Iris pigment epithelial cell (primary cell): ENCODE data around the gene ASIC1.
"Not testable (repeated sequence)": the region's sequence is repeated elsewhere in the genome, so short reads cannot be mapped to it uniquely, and the experiment has no call there.

Experiments
- DNase-seq: peaks from one replicate; pipeline ENCODE4 v3.0.0-alpha.2; 2011; ENCODE audit warnings: low read depth

ASIC1 gene

DNA sequence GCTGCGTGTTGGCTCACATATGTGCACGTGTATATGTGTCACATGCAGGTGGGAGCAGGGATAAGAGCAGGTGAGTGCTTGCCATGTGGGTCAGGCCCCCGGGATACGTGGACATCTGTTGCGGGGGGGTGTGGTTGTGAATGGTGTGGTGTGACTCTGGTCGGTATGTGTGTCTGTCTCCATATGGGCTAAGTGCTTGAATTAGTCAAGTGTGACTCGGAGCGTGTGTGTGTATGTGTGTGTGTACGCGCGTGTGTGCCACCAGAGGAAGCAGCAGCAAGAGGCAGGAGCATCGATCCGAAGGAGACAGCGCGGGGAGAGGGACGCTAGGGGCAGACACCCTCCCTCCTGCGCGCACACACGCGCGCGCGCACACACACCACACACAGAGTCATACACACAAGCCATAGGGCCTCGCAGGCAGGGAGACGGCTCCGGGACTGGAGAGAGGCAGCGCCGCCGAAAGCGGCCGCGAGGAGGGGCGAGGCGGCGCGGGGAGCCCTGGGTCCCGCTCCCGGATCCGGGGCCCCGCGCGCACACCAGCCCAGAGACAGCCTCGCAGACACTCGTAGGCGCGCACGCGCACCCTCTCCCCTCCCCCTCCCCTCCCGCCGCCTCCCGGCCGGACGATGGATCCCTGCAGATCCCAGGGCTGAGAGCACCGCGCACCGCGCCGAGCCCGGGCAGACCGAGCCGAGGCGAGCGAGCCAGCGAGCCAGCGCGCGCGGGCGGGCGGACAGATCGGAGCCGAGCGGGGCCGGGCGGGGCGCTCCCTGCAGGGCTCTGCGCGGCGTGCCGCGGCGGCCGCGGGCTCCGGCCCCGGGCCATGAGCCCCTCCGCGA, at the start of gene ASIC1:
Gene ASIC1, plus strand, starts transcription at position 597 of the 842 bp plus-strand sequence. CDS start 1,171 bp downstream, outside the sequence.
- DNase-seq: peak; percentile 70

DNA sequence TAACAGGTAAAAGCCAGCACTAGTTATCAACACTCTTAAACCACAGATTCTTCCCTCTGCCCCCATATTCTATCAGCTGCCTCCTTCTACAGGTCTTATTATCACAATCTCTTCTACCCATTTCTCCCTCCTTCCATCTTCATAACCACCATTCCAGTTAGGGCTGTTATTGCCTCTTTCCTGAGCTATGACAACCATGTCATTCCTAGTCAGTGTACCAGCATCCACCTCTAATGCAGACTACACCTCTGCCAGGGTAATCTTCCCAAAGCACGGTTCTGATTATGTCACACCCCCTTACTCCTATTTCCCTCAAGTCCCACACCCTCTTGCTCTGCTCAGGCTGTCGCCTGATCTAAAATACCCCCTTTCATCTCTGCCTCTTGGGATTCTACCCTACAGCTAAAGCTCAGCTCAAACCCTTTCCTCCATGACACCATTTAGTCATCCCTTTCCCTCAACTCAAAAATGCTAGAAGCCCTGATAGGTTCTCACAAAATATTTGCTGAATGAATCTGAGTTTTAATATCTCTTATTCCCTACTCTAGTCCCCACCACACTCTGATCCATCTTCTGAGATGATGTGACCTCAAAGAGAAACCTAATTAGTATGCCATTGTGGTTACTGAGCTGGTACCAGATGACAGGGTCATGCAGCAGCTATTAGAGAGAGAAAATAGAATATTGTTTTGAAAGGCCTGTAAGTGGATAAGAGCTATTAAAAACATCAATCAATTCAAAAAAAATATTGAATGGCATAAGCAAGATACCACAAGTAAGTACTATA, 43.8 kb upstream of the ASIC1 start:
- no peak for DNase-seq

DNA sequence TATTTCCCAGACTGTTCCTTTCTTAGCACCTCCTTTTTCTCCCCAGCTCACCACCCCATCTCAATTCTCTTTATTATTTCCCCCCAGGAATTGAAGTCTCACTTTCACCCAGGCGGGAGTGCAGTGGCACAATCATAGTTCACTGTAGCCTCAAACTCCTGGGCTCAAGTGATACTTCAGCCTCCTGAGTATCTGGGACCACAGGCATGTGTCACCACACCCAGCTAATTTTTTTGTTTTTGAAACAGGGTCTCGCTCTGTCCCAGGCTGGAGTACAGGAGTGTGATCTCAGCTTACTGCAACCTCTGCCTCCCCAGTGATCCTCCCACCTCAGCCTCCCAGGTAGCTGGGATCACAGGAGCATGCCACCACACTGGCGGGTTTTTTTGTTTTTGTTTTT, 43.1 kb upstream of the ASIC1 start:
- no peak for DNase-seq

DNA sequence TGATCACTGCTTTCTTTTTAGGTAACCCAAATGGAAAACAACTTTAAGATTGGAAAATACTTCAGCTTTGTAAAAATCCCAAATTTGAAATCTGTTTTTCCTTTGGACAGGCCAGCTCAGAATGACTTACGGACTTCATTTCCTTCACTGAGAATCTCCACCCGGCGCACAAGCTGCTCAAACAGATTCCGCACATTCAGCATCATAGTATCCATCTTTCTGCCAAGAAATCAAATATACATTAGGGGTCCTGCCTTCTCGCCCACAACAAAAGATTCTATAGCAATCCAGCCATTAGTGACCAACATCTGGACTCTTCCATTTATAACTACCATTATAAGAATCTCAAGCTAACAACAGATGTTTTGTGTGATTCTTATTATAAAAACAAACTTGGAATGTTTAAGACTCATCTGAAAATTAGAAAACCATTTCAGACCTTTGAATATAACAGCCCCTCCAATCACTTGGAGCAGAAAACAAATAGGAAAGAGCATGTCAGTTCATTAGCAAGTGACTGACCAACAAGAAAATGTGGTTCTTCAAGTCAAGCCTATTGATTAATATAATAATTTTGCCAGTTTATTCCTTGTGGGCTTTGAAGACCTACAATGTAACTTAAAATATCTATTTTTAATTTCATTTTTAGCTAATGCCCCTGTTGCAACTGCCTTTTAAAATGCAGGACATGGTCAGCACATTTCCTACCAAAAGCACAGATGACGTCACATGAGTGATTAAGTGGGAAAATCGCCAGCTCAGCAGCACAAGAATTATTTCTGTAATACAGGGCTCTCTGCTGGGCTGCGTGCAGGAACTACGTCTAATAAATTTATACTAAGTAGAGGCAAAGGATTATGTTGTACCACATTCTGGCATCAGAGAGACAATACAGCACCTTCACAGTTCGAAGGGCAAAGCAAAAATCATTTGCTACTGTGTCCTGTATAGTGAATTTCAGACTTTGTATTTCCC, 40.6 kb upstream of the ASIC1 start:
- peak; percentile 94 for DNase-seq

DNA sequence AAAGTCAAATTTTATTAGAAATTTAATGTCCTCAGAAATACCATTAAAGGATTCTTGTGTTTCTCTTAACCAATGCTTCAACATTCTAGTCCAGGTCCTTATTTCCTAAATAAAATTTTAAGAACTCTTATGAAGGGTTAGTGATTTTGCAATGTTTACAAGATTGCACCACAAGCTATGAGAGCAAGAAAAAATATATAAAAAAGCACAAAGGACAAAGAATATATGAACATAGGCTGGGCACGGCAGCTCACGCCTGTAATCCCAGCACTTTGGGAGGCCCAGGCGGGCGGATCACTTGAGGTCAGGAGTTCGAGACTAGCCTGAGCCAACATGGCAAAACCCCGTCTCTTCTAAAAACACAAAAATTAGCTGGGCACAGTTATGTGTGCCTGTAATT, 39.8 kb upstream of the ASIC1 start:
- peak; percentile 80 for DNase-seq

DNA sequence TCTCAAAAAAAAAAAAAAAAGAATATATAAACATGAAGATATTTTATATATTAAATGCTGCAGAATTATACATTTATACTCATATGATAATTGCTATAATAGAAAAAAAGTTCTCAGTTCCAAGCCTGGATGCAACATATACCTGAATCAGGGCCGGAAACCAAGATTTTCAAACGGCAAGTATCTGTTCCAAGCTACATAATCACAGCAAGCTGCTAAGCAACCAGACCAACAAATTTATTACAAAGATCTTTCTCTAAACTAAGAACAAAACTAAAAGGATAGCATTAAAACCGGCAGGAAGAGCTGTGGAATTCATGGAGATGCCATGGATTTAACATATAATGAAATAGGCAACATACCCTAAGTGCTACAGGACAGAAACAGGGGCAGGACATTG, 39.2 kb upstream of the ASIC1 start:
- DNase-seq: no peak

DNA sequence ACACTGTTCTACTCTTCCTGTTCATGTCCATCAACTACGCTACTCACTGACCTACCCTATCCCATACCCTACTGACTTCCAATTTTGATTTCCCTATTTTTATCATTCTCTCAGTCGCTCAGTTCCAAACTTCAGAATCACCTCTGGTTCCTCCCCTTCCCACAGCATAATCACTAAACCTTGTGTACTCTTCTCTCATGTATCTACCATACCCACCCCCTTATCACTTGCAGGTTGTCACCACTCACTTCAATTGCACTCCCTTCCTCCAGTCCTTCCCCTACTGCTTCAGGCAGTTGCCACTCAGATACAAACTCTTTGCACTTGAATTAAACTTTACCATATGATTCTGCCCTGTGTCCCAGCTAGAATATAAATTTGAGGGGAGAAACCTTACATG, 38.4 kb upstream of the ASIC1 start:
- no peak for DNase-seq

DNA sequence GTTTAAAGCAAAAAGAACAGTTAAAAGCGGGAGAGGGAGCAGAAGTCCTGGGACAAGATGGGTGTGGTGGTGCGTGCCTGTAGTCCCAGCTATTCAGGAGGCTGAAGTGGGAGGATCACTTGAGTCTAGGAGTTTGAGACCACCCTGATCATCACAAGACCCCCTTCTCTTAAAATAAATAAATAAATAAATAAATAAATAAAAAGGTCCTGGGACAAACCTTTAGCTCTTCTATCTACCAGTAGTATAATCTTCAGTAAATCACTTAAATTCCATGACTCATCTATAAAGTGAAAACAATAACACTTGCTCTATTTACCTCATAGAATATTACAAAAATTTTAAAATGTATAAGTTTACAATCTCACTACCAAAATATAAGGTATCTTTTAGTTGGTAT, 37.9 kb upstream of the ASIC1 start:
- DNase-seq: no peak

DNA sequence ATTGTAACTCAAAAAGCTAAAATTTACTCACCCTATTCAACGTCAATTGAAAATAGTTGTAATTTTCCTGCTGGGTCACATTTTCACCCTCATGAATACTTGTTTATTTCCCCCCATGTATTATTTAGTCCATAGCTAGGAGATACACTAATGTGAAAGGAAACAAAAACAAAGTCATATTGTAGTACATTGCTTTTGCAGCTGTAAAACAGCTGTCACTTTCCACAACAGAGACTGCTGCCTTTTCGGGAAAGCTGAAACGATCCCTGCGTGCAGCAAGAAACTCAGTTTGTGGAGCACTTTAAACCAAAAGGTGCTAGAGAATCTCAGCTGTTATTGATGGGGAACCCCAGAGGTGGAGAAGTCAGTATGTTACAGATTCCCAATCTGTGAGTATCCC, 36.4 kb upstream of the ASIC1 start:
- DNase-seq: no peak

DNA sequence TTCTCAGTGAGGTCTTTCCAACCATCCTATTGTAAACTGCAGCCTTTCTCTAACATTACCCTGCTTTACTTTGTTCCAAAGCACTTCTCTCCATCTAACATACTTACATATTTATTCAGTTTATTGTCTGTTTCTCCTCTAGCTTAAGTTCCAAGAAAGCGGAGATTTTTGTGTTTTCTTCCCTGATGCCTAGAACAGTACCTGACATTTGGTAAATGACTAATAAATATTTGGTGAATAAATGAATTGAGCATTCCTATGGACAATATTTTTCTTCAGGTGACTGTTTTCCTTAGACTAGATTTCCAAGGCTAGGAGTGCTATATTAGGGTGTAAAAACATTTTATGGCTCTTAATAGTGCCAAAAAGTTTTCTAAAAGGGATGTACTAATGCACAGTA, 34.5 kb upstream of the ASIC1 start:
- no peak for DNase-seq

DNA sequence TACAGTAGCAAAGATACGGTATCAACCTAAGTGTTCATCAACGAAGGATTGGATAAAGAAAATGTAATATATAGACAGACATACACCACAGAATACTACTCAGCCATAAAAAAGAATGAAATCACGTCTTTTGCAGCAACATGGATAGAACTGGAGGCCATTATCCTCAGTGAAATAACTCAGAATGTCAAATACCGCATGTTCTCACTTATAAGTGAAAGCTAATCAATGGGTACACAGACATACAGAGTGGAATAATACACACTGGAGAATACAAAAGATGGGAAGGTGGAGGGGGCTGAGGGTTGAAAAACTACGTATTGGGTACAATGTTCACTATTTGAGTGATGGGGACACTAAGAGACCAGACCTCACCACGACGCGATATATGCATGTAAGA, 33.2 kb upstream of the ASIC1 start:
- DNase-seq: no peak

DNA sequence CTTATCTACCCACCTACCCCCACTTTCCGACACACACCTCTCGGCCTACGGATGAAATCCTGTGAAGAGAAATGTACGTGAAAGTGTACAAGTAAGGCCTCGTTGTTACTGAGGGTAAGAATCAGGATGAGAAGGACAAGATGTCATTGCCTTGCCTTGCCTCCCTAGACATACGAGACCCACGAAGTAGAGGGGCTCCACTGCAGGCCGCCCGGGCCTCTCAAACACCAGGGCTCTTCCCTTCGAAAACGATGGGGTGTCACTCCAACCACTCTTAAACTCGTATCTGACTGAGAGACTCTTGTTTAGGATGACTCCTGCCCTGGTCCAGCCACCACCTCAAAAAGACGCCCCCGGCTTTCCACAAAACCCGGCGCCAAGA, 32.6 kb upstream of the ASIC1 start:
- peak; percentile 10 for DNase-seq

DNA sequence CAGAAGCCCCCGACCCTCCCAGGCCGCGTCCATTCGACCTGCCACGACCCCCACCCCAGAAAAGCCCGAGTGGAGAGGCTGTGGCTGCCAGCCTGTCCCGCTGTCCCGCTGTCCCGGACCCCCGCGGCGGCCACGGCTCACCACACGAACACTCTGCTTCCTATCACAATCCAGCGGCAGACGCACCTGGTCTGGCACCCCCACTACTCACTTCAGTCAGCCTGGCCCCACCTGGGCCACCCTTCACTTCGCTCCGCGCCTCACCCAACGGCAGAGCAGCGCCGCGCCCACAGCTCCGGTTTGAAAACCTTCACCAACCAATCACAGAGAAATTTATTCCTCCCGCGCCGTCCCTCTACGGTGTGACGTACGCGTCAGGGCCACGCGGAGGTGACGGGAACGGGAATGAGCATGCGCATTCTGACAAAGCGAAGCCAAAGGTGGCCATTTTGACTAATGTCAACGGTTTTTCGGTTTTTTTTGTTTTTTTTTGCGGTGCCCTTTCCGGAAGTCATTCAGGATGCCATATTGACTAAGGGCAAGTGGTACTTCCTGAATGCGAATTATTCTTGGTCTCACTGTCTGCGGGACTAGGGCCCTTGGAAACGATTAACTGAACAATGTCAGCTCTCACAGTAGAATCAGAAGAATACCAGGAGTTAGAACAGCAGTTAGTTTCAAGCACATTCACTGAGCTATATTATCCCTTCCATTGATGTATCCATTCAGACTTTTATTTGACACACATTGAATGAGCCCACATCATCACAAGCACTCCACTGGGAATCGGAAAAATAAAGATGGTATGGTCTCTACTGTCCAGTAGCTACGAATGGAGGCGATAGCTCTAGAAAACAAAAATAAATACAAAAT, 32.0 kb upstream of the ASIC1 start, which contains the start of gene RACGAP1:
Gene RACGAP1, minus strand, starts transcription at position 308 of the 873 bp plus-strand sequence. CDS start 8,779 bp downstream, outside the sequence.
- peak; percentile 97 for DNase-seq

DNA sequence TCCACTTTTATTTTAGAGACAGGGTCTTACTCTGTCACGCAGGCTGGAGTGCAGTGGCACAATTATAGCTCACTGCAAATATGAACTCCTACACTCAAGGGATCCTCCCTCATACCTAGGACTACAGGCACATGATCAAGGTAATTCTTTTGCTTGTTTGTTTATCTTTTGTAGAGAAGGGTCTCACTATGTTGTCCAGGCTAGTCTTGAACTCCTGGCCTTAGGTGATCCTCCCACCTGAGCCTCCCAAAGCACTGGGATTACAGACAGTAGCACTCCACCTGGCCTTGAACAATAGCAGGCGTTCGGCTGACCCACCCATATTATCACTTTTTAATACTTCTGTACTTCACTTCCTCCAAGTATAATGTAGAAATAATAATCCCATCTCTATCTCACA, 30.7 kb upstream of the ASIC1 start:
- no peak for DNase-seq

DNA sequence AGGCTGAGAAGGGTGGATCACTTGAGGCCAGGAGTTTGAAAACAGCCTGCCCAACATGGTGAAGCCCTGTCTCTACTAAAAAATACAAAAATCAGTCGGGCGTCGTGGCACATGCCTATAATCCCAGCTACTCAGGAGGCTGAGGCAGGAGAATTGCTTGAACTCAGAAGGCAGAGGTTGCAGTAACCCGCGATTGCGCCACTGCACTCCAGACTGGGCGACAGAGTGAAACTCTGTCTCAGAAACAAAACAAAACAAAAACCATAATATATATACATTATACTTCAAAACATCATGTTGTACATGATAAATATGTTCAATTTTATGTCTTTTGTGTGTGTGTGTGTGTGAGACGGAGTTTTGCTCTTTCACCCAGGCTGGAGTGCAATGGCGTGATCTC, 26.9 kb upstream of the ASIC1 start:
- DNase-seq: not testable (repeated sequence)

DNA sequence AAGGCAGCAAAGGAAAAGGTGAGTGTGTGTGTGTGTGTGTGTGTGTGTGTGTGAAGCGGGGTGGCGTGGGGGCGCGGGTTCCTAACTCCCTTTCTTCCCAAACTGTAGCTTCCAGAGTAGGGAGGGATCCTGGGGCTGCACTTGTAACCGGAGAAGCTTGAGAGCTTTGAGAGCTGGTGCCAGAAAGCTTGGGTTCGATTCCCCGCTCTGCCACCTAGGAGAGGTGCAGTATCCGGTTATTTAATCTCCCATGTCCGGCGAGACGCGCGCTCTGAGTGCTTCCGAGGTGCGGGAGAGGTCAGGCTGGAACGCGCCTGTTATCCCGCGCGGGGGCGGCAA, 24.9 kb upstream of the ASIC1 start:
- DNase-seq: no peak

DNA sequence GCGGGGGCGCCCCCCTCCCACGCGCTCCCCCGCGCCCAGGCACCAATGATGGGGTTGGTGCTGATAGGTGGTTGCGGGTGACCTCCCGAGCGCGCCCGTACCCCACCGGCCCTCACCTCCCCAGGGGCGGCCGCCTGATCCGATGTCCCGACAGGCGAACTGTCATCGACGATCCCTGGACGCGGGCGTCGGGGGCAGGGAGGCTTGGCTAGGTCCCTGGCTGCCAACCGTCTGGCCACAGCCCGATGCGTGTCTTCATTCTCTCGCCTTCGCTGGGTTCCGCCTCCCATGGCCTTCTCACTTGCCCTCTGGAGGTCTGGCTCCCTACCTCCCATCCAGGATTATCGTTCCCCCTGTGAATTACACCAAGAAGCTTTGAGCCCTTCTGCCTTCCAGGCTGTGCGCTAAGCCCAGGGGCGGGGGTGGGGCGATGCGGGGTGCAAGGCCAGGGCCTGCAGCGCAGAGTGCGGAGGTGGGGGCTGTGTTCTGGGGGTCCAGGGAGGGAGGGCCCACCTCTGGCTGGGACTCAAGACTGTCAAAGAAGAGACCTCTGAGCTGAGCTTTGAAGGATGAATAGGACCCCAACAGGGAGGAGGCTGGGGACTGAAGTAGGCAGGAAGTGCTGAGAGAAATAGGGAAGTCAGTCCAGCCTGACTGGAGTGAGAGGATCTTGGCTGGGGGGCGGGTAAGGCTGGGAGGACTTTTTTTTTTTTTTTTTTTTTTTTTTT, 24.4 kb upstream of the ASIC1 start:
- no peak for DNase-seq

DNA sequence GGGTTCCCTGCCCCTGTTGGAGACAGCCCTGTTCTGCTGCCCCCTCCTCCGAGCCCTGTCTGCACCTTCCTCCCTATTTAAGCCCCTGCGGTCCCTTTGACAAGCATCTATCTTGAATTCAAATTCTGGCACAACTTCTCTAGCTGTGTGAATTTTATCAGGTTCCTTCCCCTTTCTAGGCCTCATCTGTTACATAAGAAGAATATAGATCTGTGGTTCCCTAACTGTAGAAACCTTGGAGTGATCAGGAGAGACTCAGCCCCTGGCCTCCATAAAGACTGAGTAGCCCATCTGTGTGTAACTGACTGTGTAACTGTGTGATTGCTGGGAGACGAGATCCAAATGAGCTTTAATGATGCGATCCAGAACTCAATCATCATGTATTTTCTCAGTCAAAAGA, 19.1 kb upstream of the ASIC1 start:
- no peak for DNase-seq

DNA sequence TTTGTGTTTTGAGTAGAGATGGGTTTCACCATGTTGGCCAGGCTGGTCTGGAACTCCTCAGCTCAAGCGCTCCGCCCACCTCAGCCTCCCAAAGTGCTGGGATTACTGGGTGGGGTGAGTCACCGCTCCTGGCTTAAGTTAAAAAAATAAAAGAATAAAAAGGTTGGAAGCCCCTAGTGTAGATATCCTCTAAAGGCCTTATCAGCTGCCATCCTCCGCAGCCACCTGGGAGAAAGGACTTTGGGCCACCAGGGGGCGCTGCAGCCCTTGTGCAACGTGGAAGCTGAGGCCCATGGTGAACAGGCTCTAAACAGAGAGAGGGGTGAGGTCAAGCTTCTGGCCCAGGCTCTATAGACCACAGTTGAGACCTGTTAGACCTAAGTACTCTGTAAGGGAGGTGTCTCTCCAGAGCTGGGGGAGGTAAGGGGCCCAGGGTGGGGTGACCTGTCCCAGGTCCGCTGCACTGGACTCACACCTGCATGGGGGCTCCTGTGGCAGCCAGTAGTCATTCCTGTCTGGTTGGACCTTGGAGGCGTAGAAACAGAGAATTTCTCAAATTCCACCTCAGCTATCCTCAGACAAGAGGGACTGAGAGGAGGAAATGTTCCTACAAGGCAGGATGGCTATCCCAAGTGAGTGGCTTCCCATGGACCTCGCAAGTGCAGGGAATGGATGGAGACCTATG, 18.1 kb upstream of the ASIC1 start:
- peak; percentile 76 for DNase-seq

DNA sequence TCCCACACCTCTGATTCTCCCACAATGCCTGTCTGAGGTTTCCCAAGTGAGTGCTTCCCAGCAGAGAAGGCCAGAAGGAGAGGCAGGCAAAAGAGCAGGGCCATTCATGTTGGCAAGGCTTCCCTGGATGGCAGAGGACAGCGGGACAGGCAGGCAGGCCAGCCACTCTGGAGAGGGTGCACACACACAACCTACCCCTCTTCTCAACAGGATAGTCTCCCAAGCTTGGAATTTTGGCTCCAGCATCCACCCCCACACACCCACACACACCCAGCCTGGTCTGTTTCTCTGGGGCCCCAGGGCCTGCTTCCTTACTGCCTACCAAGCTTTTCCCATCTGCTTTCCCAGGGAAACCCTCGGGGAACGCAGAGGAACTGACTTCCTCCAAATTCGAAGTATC, 16.7 kb upstream of the ASIC1 start:
- DNase-seq: no peak
